ENCODE data around the gene TUSC2.

GRCh38 chr3:50364573-50365079 is 36.6 kb upstream of the TUSC2 start:
- TF ChIP-seq POLR2A (IDR thresholded peaks at IDR 0.05) = no peak
- TF ChIP-seq CTCF (IDR thresholded peaks at IDR 0.05) = no peak
